HTERT RPE-1 (cell line): Measurements from ENCODE around the gene ZNF430.
"Not testable (repeated sequence)": the region's sequence is repeated elsewhere in the genome, so short reads cannot be mapped to it uniquely, and the experiment has no call there.

Experiments used
- in situ Hi-C: fragments of 300-500 bp; cut with MboI; formaldehyde crosslinking; loops from 4 replicates; pipeline ENCODE4 v1.14.3; 2020; ENCODE audit warnings: low sequenced_read_pairs

Gene ZNF430

GRCh38 chr19:21020298-21021227 lies at the start of gene ZNF430:
Gene ZNF430 (plus strand): TSS chr19:21020657. CDS start chr19:21020801, 144 bp downstream.
- in situ Hi-C loops = no loop called here

- in situ Hi-C loops = not testable (repeated sequence)
Observed at GRCh38 chr19:20992788-20993187, 27.7 kb upstream of the ZNF430 start.

- in situ Hi-C loops = no loop called here
Observed at GRCh38 chr19:20999731-21000352, 20.6 kb upstream of the ZNF430 start.

GRCh38 chr19:21021238-21021637 lies 781 bp downstream of the ZNF430 start:
- in situ Hi-C loops = not testable (repeated sequence)

- in situ Hi-C loops = no loop called here
Observed at GRCh38 chr19:21022996-21023395, 2.5 kb downstream of the ZNF430 start.

- in situ Hi-C loops = no loop called here
Observed at GRCh38 chr19:21023901-21024300, 3.4 kb downstream of the ZNF430 start.

- in situ Hi-C loops = no loop called here
Observed at GRCh38 chr19:21028969-21029268, 8.5 kb downstream of the ZNF430 start.

GRCh38 chr19:21045028-21045427 lies 24.6 kb downstream of the ZNF430 start:
- in situ Hi-C loops = no loop called here

- in situ Hi-C loops = no loop called here
Observed at GRCh38 chr19:21046489-21046888, 26.0 kb downstream of the ZNF430 start.

GRCh38 chr19:21047716-21048115 lies 27.3 kb downstream of the ZNF430 start:
- in situ Hi-C loops = no loop called here

- in situ Hi-C loops = no loop called here
Observed at GRCh38 chr19:21052902-21053301, 32.4 kb downstream of the ZNF430 start.

GRCh38 chr19:21065336-21065735 lies 44.9 kb downstream of the ZNF430 start:
- in situ Hi-C loops = no loop called here

GRCh38 chr19:21082011-21082975 lies 61.8 kb downstream of the ZNF430 start, which contains the start of gene ZNF714:
Gene ZNF714 (plus strand): TSS chr19:21082203. CDS start chr19:21098269, 16,066 bp downstream.
- in situ Hi-C loops = no loop called here

- in situ Hi-C loops = no loop called here
Observed at GRCh38 chr19:21084343-21084742, 63.9 kb downstream of the ZNF430 start.

GRCh38 chr19:21087871-21088270 lies 67.4 kb downstream of the ZNF430 start:
- in situ Hi-C loops = no loop called here

- in situ Hi-C loops = no loop called here
Observed at GRCh38 chr19:21092109-21092508, 71.7 kb downstream of the ZNF430 start.

GRCh38 chr19:21094347-21095025 lies 74.0 kb downstream of the ZNF430 start:
- in situ Hi-C loops = no loop called here

- in situ Hi-C loops = no loop called here
Observed at GRCh38 chr19:21098291-21098690, 77.8 kb downstream of the ZNF430 start.

GRCh38 chr19:21101521-21102242 lies 81.2 kb downstream of the ZNF430 start:
- in situ Hi-C loops = no loop called here

- in situ Hi-C loops = no loop called here
Observed at GRCh38 chr19:21109116-21109515, 88.7 kb downstream of the ZNF430 start.
